Stimulated activated CD4-positive, alpha-beta T cell treated with anti-CD3 and anti-CD28 coated beads, TNF-alpha, amount 100 ng/mL, for 1 hour (primary cell): ENCODE data around the gene ATMIN.

ENCODE experiments used
- DNase-seq, 3 donors: peaks; one replicate each; pipeline ENCODE4 v3.0.0-alpha.2; 2020; ENCODE audit warnings: low read depth in 3 of 3, low spot score in 1 of 3

Gene ATMIN, protein sequence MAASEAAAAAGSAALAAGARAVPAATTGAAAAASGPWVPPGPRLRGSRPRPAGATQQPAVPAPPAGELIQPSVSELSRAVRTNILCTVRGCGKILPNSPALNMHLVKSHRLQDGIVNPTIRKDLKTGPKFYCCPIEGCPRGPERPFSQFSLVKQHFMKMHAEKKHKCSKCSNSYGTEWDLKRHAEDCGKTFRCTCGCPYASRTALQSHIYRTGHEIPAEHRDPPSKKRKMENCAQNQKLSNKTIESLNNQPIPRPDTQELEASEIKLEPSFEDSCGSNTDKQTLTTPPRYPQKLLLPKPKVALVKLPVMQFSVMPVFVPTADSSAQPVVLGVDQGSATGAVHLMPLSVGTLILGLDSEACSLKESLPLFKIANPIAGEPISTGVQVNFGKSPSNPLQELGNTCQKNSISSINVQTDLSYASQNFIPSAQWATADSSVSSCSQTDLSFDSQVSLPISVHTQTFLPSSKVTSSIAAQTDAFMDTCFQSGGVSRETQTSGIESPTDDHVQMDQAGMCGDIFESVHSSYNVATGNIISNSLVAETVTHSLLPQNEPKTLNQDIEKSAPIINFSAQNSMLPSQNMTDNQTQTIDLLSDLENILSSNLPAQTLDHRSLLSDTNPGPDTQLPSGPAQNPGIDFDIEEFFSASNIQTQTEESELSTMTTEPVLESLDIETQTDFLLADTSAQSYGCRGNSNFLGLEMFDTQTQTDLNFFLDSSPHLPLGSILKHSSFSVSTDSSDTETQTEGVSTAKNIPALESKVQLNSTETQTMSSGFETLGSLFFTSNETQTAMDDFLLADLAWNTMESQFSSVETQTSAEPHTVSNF

DNA sequence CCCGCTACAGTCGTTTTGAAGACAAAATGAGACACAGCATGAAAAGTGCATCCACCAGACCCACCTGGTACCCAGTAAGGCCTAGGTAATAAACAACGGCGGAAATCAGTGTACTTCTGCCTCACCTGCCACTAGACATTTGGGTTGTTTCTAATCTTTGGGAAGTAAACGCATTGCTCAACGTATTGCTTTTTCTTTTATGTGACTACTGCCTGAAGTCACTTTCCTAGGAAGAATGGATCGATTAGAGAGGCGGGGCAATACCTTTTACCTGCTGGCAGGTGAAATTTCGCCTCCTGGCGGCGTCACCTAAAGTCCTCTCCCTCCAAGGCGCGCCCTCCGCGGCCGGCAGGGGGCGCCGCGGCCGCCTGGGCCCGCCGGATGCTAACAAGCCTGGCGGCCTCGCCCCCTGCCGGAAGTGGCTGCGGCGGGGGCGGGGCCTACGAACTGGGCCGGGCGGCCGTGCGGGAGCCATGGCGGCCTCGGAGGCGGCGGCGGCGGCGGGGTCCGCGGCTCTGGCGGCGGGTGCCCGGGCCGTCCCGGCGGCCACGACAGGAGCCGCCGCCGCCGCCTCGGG, at the start of gene ATMIN:
TSS of gene ATMIN (plus strand) at position 445 of the 577 bp plus-strand sequence. CDS start at position 474, 29 bp downstream.
- DNase-seq: peak; percentile 67 to 84 (median 82)

DNA sequence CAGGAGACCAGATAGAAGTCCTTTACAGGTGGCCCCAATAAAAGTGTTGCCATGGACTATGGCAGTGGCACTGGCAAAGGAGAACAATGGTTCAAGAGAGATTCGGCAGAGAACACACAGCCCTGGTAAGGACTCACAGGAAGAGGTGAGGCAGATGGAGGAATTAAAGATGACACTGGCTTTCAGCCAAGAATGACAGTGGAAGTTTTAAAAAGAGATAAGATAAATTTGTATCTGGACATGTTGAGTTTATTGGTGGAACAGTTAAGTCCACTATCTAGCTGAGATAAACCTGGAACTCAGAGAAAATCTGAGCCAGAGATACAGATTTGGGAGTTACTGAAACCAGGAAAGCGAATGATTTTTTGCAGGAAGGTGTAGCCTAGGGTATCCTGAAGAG, 49.1 kb upstream of the ATMIN start:
- DNase-seq: no peak

DNA sequence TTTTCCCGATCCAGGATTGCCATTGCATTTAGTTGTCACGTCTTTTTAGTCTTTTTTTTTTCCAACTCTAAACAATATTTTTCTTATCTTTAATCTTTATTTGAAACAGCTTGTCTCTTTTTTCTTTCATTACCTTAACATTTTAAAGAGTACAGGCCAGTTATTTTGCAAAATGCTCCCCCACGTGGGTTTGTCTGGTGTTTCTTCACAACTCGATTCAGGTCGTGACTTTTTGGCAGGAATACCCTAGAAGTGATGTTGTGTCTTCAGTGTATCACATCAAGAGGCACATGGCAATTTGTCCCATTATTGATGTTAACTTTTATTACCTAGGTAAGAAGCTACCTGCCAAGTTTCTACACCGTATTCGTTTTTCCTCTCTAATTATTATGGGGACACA, 46.9 kb upstream of the ATMIN start:
- no peak for DNase-seq

DNA sequence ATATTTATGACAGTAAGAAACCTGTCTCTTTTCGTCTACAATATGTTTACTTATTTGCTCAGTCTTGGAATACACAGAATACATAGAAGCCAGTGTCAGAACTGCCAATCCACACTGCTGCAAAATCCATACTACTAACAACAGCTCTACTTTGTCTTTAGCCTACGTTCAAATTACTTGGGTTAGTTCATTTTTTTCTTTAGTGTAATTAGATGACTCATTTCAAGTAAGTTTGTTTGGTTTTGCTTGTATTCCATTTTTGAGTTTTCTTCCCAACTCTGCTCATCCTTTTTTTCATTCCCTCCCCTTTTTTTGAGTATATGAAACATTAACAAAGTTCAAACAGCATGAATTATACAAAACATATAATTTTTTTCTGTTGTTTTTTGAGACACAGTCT, 45.8 kb upstream of the ATMIN start:
- DNase-seq: no peak

DNA sequence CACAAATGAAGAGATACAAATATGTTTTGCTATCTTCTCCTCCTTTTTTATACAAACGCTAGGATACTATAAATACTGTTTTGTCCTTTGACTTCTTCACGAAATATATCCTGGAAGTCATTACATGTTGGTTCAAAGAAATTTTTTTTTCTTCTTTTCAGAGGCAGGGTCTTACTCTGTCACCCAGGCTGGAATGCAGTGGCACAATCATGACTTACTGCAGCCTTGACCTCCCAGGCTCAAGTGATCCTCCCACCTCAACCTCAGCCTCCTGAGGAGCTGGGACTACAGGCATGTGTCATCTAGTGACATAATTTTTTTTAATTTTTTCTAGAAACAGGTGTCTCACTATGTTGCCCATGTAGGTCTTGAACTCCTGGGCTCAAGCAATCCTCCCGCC, 45.1 kb upstream of the ATMIN start:
- no peak for DNase-seq

DNA sequence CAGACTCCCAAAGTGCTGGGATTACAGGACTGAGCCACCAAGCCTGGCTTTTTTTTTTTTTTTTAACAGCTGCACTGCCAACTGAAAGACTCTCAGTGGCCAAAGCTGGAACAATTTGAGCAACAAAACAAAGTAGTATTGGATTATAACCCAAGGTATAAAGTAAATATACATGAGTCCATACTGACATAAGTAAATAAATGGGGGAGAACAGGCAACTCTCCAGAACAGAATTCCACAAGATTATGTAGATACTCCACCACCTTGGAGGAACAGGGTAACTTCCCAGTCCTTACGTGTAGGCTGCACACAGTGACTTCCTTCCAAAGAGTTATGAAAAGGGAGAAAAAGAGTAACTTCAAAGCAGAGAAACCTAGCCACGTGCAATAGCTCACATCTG, 44.7 kb upstream of the ATMIN start:
- DNase-seq: no peak

DNA sequence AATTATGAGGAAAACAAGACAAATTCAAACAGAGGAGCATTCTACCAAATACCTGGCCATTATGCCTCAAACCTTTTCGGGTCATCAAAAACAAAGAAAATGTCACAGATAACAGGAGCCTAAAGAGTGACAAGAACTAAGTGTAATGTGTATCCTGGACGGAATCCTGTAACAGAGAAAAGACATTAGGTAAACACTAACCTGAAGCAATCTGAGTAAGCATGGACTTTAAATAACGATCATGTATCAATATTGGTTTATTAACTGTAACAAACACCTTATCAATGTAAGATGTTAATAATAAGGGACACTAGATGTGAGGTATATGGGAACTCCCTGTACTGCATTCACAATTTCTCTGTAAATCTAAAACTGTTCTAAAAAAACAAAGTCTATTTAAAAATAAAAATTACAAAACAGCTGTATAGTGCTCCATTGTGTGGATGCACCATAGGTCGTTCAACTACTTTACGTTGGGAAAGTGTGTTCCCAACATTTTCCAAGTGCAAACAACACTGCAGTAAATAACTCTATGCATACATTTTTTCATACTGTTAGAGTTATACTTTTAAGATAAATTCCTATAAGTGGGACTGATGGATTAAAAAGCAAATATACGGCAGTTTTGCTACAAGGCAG, 43.7 kb upstream of the ATMIN start:
- DNase-seq: no peak

DNA sequence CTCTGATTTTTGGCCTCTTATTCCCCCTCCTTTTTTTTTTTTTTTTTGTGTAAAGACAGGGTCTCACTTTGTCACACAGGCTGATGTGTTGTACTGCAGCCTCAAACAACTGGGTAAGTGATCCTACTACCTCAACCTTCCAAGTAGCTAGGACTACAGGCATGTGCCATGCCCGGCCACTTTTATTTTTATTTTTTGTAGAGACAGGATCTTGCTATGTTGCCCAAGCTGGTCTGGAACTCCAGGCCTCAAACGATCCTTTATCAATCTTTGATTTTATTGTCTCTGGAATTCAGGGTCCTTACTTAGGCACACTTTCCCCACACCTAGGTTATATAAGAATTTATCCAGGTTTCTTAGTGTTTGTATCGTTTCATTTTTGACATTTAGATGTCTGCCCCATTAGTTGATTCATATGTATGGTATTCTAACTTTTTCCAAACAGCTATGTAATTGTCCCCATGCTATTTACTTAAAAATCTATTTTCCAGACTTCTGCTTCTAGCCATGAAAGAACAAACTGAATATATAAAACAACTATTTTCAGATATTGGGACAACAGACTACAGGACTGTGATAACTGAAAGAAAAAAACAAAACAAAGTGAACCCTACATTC, 42.9 kb upstream of the ATMIN start:
- DNase-seq: no peak

DNA sequence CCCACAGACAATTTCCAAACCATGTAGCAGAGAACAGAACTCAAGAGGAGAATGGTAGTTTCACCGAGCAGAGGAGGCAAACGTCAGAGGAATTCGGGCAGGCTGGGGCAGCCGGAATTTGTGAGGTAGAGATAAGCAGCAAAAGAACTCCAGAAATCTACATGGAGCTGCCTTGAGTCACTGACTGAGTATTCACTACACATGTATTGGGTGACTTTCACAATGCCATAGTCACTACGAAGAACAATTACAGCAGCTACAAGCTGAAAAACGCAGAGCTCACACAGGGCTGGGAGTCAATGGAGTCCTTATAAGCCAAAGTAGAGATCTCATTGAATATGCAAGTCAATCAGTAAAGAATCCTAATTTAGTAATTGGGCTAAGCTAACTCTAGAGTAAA, 42.3 kb upstream of the ATMIN start:
- DNase-seq: no peak

DNA sequence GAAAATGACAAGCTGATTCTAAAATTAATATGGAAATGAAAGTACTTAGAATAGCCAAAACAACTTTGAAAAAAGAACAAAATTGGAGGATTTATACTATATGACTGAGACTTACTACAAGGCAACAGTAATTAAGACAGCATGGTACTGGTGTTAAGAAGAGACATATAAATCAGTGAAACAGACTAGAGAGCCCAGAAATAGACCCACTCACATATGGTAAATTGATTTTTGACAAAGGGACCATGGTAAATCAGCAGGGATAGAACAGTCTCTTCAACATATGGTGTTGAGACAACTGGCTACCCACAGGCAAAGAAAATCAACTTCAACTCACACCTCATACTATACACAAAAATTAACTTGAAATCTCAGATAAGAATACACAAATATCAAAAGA, 41.8 kb upstream of the ATMIN start:
- DNase-seq: no peak

DNA sequence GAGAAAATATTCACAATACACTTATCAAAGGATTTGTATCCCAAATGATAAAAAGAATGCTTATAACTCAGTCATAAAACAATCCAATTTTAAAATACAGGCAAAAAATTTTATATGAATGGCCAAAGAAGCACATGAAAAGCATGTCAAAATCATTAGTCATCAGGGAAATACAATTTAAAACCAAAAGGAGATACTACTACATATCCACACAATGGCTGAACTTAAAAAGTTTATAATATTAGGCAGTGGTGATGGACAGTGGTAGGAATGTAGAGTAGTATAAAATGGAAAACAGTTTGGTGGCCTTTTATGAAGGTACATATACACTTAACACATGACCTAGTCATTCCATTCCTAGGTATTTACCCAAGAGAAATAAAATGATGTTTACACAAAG, 41.2 kb upstream of the ATMIN start:
- DNase-seq: no peak

DNA sequence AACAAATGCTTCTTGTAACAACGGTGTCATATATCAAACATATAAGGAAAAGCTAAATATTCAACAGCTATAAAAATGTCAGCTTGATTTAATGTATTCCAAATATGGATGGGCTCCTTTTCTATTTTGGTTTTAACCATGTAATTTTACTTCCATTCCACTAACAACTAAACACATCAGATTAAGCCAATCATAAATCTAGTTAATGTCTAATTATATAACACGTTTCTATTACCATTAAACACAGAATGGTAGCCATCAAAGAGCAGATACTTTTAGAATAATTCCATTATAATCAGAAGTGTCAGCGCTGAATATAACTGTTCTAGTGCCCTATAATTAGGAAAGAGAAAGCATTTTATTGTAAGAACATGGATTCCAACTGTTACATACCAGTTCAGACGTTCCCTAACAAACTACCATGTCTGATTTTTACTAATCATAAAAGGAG, 38.9 kb upstream of the ATMIN start:
- no peak for DNase-seq

DNA sequence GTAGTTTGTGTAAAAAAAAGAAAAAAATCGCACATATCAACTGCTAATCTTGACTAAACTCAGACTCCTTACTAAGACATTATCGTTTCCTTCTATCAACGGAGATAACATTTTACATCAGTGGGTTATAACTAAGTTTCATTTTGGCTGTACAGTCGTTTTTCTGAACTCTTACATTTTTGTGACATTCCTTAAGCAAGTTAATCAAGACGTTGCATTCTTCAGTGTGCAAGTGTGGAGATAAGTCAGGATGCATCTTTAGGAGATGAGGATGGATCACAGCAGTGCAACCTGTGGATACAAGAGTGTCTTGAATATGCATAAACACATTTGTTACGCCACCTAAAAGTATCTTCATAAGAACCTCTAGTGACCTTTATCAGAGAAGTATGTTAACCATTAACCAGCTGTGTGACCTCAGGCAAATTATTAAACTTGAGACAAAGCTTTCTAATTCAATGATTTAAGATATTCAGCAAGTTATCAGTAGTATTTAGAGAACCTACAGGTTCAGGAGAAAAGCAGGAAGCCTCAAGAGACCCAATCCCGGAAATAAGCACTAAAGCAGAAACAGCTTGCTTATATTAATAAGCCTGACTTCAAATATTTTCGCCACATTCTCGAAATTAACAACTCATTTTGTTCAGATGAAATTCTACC, 38.4 kb upstream of the ATMIN start:
- DNase-seq: no peak

DNA sequence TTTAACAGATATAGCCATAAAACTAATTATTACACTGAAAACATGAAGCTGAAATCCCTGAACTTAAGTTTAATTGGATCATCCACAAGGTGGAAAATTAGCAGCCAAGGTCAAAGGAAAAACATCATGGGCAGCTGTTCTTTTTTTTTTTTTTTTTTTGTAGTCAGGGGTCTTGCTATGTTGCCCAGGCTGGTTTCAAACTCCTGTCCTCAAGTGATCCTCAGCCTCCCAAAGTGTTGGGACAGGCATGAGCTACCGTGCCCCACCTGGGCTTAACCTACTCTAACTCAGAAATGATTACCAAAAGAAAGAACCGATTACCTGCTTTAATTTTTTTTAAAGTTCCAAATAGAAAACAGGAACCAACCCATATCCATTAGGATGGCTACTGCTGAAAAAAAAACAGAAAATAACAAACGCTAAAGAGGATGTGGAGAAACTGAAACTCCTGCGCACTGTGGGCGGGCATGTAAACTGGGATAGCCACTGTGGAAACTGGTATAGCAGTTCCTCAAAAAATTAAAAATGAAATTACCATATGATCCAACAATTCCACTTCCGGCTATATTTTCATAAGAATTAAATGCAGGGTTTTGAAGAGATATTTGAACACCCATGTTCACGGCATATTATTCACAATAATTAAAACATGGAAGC, 37.5 kb upstream of the ATMIN start:
- DNase-seq: no peak

DNA sequence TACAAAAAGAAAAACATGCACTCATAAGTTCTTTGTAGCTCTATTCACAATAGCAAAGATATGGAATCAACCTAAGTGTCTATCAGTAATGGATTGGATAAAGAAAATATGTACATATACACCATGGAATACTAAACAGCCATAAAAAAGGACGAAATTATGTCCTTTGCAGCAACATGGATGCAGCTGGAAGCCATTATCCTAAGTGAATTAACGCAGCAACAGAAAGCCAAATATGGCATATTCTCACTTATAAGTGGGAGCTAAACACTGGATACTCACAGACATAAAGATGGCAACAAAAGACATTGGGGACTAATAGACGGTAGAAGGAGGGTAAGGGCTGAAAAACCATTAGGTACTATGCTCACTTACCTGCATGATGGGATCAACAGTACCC, 34.8 kb upstream of the ATMIN start:
- DNase-seq: no peak

DNA sequence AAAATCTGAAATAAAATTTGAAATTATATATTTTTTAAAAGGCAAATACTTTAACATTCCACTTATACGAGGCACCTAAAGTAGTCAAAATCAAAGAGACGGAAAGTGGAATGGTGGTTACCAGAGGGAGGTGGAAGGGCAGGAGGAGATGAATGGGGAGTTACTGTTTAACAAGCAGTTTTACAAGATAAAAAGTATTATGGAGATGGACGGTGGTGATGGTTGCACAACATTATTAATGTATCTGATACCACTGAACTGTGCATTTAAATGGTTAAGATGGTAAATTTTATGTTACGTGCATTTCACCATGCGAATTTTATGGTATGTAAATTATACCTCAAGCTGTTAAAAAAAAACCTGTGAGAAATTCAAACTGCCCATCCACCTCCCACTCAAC, 34.3 kb upstream of the ATMIN start:
- DNase-seq: no peak

DNA sequence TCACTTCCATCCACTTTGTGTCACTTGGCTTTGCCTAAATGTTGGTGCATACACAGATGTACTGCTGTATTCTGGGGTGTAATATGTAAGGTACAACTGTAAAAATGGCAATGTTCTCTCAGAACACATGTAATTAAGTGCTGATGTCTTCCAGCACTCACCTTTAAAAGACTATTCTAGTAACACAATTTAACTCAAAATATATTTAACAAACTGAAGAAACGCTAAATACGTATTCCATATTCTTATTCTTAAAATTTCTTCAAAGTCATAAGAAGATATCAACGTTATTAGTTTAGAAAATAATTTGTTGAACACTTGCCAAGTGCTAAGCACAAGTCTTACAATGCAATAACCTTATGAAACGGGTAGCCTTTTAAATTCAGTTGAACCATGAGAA, 32.6 kb upstream of the ATMIN start:
- no peak for DNase-seq

DNA sequence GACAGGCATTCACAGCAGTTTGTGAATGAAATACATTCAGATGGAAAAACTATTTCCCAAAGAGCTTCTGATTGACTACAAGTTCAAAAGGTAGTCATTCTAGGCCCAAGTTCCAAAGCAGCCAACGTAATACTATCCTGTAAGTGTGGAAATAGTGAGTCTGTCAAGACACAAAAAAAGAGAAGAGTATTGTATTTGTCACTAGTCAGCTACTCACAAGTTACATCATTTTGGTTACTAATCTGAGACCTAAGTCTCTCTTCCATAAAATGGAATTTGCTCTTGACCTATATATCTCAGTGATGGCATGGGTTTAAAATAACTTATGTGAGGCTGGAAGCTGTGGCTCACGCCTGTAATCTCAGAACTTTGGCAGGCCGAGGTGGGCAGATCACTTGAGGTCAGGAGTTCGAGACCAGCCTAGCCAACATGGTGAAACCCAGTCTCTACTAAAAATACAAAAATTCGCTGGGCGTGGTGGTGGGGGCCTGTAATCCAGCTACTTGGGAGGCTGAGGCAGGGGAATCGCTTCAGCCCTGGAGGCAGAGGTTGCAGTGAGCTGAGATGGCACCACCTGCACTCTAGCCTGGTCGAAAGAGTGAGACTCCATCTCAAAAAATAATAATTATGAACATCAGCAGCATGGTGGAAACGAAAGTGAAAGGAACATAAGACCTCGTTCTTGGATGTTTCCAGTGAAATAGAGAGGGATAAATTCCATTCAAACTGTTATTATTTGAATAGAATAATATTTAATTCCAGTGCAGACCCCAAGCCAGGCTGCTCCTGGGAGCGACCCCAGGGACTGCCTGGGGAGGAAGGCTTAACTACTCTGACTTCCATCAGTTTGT, 31.8 kb upstream of the ATMIN start:
- DNase-seq: no peak
